Measurements from ENCODE around the gene ECPAS.

- TF ChIP-seq CTCF (conservative IDR thresholded peaks at IDR 0.05; ENCODE audit: low read depth, low read length) (no peak), EZH2 (IDR thresholded peaks at IDR 0.05; ENCODE audit: borderline replicate concordance, low read depth, low read length, poor library complexity, severe bottlenecking) (no peak)
Observed at GRCh38 chr9:111455638-111456037, 28.5 kb downstream of the ECPAS start.

Measured in A673 (cell line).